Thyroid gland (tissue), 4 donors: ENCODE measurements around the gene PDSS1.

Experiments
- CTCF ChIP-seq, 6 experiments: fragments of 200-600 bp in 3 of 6; fragments of 450-650 bp in 3 of 6; sonication (generic) in 3 of 6; IDR thresholded peaks; one replicate each; pipeline ENCODE4 v1.5.1; 2016 to 2019; ENCODE audit warnings: antibody characterized with exemption in 6 of 6, mild to moderate bottlenecking in 2 of 6, inconsistent platforms in 1 of 6, moderate library complexity in 1 of 6
- POLR2A ChIP-seq, 2 donors: fragments of 450-650 bp; IDR thresholded peaks; one replicate each; pipeline ENCODE4 v1.6.1; 2017; ENCODE audit warnings: antibody characterized with exemption in 2 of 2, mild to moderate bottlenecking in 2 of 2, moderate library complexity in 1 of 2

- no peak for TF ChIP-seq CTCF (IDR thresholded peaks at IDR 0.05)
- TF ChIP-seq POLR2A (IDR thresholded peaks at IDR 0.05) = no peak
Measured at GRCh38 chr10:26727005-26727404, 29.5 kb downstream of the PDSS1 start.
